ENCODE data around the gene GALNS.

DNA sequence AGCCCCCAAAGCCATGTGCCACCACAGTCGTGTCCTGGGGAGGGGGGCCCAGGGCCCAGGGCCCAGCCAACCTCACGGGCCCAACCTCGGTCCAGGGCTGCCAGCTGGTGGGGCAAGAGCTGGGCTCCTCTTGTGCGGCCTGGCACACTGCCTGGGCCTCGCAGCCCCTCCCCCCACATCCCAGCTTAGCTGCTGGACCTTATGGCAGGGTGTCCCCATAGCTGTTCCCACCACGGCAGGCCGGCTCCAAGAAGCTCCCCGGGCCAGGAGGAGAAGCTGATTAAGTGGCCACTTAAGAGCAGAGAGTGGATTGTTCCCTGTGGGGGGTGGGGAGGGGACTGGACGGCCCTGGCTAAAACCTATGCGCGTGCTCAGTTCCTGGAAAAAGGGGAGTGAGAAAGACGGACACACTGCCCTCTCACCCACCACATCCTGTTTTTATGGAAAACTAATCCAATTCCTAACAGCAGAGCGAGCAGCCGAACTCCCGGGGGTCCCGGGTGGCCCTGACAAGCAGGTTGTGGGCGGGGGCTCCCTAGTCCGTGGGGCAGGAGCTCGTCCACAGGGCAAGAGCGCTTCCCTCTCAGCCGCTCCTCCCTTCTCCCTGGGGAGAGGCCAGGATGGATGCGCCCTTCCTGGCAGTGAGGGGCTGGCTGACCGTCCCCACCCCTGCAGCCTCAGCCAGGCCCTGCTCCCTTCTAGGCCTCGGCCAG lies 88.5 kb downstream of the GALNS start:
- TF ChIP-seq, protein P1, sequence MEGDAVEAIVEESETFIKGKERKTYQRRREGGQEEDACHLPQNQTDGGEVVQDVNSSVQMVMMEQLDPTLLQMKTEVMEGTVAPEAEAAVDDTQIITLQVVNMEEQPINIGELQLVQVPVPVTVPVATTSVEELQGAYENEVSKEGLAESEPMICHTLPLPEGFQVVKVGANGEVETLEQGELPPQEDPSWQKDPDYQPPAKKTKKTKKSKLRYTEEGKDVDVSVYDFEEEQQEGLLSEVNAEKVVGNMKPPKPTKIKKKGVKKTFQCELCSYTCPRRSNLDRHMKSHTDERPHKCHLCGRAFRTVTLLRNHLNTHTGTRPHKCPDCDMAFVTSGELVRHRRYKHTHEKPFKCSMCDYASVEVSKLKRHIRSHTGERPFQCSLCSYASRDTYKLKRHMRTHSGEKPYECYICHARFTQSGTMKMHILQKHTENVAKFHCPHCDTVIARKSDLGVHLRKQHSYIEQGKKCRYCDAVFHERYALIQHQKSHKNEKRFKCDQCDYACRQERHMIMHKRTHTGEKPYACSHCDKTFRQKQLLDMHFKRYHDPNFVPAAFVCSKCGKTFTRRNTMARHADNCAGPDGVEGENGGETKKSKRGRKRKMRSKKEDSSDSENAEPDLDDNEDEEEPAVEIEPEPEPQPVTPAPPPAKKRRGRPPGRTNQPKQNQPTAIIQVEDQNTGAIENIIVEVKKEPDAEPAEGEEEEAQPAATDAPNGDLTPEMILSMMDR (IDR thresholded peaks at IDR 0.05; ENCODE audit: low read depth, low read length, missing input control) = no peak
- TF ChIP-seq, protein P2, sequence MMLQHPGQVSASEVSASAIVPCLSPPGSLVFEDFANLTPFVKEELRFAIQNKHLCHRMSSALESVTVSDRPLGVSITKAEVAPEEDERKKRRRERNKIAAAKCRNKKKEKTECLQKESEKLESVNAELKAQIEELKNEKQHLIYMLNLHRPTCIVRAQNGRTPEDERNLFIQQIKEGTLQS (IDR thresholded peaks at IDR 0.05) = no peak
- no peak for TF ChIP-seq FOXA2 (IDR thresholded peaks at IDR 0.05)
- TF ChIP-seq RAD21 (IDR thresholded peaks at IDR 0.05) = no peak
- TF ChIP-seq TAF1 (conservative IDR thresholded peaks at IDR 0.05) = no peak
- TF ChIP-seq HNF4G (IDR thresholded peaks at IDR 0.05) = no peak
- TF ChIP-seq, protein P3, sequence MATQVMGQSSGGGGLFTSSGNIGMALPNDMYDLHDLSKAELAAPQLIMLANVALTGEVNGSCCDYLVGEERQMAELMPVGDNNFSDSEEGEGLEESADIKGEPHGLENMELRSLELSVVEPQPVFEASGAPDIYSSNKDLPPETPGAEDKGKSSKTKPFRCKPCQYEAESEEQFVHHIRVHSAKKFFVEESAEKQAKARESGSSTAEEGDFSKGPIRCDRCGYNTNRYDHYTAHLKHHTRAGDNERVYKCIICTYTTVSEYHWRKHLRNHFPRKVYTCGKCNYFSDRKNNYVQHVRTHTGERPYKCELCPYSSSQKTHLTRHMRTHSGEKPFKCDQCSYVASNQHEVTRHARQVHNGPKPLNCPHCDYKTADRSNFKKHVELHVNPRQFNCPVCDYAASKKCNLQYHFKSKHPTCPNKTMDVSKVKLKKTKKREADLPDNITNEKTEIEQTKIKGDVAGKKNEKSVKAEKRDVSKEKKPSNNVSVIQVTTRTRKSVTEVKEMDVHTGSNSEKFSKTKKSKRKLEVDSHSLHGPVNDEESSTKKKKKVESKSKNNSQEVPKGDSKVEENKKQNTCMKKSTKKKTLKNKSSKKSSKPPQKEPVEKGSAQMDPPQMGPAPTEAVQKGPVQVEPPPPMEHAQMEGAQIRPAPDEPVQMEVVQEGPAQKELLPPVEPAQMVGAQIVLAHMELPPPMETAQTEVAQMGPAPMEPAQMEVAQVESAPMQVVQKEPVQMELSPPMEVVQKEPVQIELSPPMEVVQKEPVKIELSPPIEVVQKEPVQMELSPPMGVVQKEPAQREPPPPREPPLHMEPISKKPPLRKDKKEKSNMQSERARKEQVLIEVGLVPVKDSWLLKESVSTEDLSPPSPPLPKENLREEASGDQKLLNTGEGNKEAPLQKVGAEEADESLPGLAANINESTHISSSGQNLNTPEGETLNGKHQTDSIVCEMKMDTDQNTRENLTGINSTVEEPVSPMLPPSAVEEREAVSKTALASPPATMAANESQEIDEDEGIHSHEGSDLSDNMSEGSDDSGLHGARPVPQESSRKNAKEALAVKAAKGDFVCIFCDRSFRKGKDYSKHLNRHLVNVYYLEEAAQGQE (IDR thresholded peaks at IDR 0.05) = no peak
- no peak for TF ChIP-seq SP1 (IDR thresholded peaks at IDR 0.05)
- TF ChIP-seq, protein P4, sequence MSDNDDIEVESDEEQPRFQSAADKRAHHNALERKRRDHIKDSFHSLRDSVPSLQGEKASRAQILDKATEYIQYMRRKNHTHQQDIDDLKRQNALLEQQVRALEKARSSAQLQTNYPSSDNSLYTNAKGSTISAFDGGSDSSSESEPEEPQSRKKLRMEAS (IDR thresholded peaks at IDR 0.05) = no peak
- no peak for TF ChIP-seq GABPA (IDR thresholded peaks at IDR 0.05 in 1 of 2, conservative IDR thresholded peaks at IDR 0.05 in 1 of 2)
- TF ChIP-seq, protein P5, sequence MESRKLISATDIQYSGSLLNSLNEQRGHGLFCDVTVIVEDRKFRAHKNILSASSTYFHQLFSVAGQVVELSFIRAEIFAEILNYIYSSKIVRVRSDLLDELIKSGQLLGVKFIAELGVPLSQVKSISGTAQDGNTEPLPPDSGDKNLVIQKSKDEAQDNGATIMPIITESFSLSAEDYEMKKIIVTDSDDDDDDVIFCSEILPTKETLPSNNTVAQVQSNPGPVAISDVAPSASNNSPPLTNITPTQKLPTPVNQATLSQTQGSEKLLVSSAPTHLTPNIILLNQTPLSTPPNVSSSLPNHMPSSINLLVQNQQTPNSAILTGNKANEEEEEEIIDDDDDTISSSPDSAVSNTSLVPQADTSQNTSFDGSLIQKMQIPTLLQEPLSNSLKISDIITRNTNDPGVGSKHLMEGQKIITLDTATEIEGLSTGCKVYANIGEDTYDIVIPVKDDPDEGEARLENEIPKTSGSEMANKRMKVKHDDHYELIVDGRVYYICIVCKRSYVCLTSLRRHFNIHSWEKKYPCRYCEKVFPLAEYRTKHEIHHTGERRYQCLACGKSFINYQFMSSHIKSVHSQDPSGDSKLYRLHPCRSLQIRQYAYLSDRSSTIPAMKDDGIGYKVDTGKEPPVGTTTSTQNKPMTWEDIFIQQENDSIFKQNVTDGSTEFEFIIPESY (IDR thresholded peaks at IDR 0.05) = no peak
- TF ChIP-seq JUND (IDR thresholded peaks at IDR 0.05) = no peak
- no peak for TF ChIP-seq RXRA (IDR thresholded peaks at IDR 0.05)
